DMS114 treated with DMSO at 0.1 percent for 48 hours (cell line): Measurements from ENCODE around the gene BIRC7.

Experiments used
- DNase-seq: peaks from one replicate; lab custom pipeline; 2025; ENCODE audit not compliant: unreplicated experiment; lab: John Stamatoyannopoulos, UW

BIRC7 gene

GRCh38 chr20:63224412-63225081, 11.2 kb upstream of the BIRC7 start:
- DNase-seq, result no peak

GRCh38 chr20:63225082-63225454, 10.6 kb upstream of the BIRC7 start:
- no peak for DNase-seq

- no peak for DNase-seq
These were observed 9.4 kb upstream of the BIRC7 start for GRCh38 chr20:63226042-63226943.

DNA sequence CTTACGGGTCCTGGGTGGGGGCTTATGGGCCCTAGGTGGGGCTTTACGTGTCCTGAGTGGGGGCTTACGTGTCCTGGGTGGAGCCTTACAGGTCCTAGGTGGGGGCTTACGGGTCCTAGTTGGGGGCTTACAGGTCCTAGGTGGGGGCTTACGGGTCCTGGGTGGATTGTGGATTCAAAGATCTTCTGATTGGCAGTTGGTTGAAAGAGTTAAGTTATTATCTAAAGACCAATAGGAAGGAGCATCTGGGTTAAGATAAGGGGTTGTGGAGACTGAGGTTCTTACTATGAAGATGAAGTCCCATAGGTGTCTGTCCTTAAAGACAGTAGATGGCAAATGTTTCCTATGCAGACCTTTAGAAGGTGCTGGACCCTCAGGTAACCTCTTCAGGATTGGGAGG, 8.4 kb upstream of the BIRC7 start:
- DNase-seq, result no peak

GRCh38 chr20:63228806-63229205, 6.9 kb upstream of the BIRC7 start:
- DNase-seq, result no peak

- DNase-seq, result peak; percentile 55
These were observed 4.9 kb upstream of the BIRC7 start for GRCh38 chr20:63230800-63231268.

- no peak for DNase-seq
These were observed 3.3 kb upstream of the BIRC7 start for GRCh38 chr20:63232235-63233060.

- DNase-seq, result no peak
These were observed 2.7 kb upstream of the BIRC7 start for GRCh38 chr20:63233061-63233344.

- no peak for DNase-seq
These were observed 1.8 kb upstream of the BIRC7 start for GRCh38 chr20:63233924-63234323.

DNA sequence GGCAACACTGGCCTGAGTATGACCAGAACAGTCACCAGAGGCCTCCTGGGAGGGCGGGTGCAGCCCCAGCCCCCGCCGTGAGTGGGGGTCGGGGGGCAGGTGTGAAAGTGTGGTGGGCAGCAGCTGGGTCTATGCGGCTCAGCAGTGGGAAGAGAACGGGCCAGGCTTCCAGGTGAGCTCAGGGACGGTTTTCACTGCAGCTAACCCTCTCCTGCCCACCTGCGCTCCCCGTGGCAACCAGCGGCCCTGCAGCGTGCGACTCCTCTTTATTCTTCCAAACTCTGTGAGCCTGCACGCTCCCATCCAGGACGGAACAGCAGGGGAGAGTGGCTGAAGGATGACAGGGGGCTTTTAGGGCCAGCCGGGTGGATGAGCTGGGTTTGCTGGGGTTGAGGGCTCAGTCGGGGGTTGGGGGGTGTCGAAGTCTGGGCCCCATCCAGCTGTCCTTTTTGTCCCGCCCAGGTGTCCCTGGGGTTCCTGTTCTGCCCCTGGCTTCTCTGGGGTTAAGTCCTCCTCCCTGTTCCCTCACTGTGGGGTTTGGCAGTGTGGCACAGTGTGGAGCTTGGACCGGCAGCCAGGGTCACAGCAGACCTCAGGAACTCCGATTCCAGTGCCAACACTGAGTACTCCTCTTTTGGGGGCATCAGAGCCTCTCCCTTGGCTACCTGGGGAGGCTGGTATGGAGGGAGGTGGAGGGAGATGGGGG, 859 bp upstream of the BIRC7 start:
- DNase-seq, result no peak

DNA sequence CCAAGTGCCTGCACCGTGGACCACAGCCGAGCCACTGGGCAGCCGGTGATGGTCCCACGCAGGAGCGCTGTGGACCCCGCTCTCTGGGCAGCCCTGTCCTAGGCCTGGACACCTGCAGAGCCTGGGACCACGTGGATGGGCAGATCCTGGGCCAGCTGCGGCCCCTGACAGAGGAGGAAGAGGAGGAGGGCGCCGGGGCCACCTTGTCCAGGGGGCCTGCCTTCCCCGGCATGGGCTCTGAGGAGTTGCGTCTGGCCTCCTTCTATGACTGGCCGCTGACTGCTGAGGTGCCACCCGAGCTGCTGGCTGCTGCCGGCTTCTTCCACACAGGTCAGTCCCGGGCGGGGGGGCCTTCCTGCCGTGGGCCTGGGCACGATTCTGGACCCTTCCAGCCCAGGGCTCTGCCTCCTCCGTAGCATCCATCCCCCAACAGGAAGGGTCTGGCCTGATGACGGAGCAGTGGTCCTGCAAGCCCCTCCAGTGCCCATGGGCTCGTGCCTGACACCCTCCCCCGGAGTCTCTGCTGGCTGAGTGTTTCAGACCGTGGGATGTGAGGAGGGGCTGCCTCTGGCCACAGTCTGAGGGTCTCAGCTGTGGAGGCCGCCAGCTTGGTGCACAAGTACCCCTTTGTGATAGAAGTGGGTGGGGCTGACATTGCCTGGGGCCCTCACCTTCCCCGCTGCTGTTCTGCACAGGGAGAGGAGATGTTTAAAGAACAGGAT, 572 bp downstream of the BIRC7 start:
- no peak for DNase-seq

DNA sequence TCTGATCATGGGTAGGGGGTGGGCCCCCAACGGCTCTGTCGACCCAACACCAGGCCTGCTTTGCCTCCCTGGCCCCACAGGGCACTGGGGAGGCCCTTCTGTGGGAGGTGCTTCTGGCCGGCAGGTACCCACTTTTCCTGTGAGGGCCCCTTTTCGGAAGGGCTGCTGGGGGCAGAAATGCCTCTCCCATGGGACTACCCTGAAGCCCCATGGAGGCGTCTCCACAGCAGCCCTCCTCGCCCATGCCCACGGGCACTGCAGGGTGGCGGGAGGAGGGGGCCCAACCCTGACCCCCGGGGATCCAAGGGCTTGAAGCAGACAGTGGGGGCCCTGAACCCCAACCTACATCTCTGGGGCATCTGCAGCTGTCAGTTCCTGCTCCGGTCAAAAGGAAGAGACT, 2.3 kb downstream of the BIRC7 start:
- DNase-seq, result no peak

GRCh38 chr20:63238514-63239125, 2.9 kb downstream of the BIRC7 start:
- no peak for DNase-seq

DNA sequence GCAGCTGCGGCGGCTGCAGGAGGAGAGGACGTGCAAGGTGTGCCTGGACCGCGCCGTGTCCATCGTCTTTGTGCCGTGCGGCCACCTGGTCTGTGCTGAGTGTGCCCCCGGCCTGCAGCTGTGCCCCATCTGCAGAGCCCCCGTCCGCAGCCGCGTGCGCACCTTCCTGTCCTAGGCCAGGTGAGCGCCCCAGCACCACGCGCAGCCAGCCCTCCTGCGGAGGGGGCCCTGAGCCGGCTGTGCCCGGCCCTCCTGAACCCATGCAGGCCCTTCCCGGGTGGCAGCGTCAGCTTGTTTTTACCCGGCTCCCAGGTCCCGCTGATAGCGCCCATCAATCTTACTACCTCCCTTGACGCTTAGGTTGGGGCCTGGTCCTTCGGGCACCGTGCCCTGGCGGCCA, 3.7 kb downstream of the BIRC7 start:
- no peak for DNase-seq

- no peak for DNase-seq
These were observed 4.3 kb downstream of the BIRC7 start for GRCh38 chr20:63240004-63240403.

GRCh38 chr20:63241272-63241671, 5.6 kb downstream of the BIRC7 start:
- no peak for DNase-seq

GRCh38 chr20:63242736-63243135, 7.0 kb downstream of the BIRC7 start:
- no peak for DNase-seq

DNA sequence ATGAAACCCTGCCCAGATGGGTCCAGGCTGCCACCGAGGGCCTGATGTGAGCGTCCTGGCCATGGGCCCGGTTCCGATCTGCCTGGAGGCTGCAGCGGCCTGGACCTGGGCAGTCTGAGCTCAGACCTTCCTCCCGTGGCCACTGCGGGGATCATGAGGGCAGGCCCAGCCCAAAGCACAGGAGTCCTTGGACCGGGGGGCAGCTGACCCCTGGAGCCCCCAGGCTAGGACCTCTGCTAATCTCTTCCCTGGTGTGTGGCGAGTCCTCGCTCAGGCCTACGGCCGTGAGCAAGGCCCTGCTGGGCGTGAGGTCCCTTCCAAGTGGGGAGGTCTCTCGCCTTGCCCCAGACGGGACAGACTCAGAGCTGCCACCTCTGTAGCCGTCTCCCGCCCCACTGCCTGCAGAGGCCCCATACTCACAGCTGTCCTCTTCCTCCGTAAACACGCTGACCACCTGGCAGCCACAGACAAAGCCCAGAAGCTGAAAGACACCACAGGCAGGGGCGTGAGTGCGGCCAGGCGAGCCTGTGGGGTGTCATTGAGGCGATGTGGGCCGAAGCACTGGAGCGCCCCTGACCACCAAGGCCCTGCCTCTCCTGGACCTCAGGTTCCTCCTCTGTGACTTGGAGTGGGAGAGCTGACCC, 8.0 kb downstream of the BIRC7 start:
- no peak for DNase-seq

GRCh38 chr20:63244468-63244867, 8.8 kb downstream of the BIRC7 start:
- no peak for DNase-seq
